Measurements from ENCODE around the gene FGF14.

FGF14 gene

GRCh38 chr13:101986316-101986715 lies 415.5 kb downstream of the FGF14 start:
- FAIRE-seq, result no peak
- DNase-seq (ENCODE audit: low spot score), result no peak

DNA sequence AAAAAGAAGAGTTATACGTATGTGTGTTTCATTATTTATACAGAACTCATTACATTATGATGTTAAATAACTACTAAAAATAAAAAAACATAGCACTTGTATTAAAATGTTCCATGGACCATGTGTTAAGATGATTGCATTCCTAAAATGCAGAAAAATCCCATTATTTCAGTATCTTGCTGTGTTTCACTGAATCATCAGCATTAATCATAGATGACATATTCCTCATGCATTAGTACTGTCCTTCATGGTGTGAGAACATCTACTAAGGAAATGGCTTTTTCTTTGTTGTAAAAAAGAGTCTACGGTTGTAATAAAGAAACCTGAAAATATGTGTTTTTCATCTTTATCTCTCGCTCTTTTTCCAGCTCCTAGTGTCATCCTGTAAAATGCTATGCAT lies 416.5 kb downstream of the FGF14 start:
- DNase-seq (ENCODE audit: low spot score) (no peak), FAIRE-seq (no peak)

- no peak for DNase-seq (ENCODE audit: low spot score)
- no peak for FAIRE-seq
Measured at GRCh38 chr13:101982903-101983302, 418.9 kb downstream of the FGF14 start.

DNA sequence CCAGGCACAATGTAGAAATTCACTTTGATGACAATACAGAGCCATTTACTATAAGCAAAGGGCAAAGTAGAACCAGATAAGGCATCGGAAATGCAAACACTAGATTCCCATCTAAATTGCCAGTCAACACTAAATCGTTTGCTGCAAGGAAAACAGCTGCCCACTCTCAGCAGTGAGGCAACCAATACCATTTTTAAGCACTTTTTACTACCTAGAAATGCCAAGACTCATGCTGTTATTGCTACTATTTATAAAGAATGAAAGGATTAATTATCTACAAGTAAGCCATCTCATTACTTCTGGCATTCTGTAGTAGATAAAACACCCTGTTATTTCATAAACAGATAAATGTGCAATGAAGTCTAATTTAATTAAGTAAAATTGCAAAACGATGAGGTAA lies 422.0 kb downstream of the FGF14 start:
- DNase-seq (ENCODE audit: low spot score) (no peak), FAIRE-seq (no peak)

DNA sequence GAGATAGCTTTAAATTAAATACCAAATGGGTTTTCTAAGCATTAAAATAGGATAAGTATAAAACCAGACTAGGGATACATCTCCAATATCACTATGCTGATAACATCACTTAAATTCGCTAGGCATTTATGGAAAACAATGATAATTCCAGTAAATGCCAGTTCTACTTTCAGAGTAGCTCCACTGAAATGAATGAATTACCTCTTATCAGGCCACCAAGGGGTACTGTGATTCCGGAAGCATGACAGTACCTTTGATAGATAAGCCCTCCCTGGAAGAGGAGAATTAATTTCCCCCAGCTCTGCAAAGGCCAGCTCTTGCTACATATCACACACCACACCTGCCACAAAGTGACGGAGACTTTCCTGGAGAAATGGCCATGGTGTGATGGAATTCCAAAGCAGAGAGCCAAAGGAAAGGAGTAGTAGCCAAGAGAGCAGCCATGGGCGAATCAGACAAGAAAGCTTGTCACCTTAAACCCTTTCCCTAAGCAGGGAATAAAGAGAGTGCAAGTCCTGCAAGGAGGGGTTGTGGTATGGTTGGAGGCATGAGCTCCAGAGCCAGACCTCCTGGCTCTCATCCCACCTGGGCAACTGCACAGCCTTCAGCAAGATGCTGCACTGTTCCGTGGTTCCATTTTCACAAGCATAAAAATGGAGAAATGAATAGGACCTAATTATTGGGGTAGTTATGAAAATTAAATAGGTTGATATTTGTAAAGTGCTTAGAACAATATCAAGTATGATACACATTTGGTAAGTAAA lies 423.1 kb downstream of the FGF14 start:
- DNase-seq (ENCODE audit: low spot score), result no peak

DNA sequence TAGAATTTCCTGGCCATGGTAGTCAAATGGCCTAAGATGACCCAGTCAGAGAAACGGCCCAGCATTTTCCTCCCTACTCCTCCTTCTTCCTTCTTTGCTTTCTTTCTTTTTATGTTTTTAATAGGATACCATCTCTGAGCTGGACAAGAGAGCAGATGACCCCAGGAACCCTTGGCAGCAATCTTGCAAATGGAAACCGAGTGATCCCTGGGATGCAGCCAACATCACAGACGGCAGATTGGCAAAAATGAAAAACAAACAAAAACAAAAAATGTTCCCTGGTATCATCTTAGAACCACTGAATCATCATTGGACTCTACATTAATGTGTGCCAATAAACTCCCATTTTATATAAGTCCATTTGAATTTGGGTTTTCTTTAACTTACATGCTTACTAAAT lies 424.4 kb downstream of the FGF14 start:
- FAIRE-seq (no peak), DNase-seq (ENCODE audit: low spot score) (no peak)

More for the DNA sequence above, 423.1 kb downstream of the FGF14 start:
- FAIRE-seq, result no peak

DNA sequence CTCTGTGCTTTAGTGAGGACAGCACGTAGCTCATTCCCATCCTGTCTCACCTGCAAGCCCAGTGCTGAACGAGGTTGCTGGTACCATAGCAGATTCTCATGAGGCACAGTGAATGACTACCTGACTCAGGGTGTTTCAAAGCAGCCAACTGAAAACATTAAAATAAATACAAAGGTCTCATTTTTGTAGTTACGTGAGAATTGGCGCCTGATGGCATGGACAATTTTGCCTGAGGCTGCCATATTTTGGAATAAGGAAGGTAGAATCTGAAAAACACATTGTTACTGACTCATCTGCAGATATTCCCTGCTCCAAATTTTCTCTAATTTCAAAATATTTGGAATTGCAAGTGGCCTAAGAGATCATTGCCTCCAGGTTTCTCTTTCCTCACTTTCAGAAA lies 429.7 kb downstream of the FGF14 start:
- DNase-seq (ENCODE audit: low spot score) (no peak), FAIRE-seq (no peak)

DNA sequence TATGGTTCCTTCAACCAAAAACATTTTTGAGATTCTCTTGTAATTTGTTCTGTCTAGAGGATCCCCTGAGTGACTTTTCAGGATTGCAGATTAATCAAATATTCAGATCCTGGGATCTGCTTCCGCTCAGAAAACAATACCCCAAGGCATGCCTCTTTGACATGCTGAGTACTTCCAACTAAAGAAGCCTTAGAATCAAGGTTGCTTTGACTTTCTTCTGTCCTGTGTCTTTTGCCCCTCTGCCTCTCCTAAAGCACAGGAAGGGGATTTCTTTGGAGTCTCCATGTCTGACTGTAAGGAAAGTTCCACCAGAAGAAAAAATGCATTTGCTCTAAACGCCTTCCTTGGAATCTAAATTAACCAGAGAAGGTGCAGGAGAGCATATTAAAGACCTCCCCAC lies 431.5 kb downstream of the FGF14 start:
- FAIRE-seq, result no peak

GRCh38 chr13:101967781-101968180 lies 434.1 kb downstream of the FGF14 start:
- FAIRE-seq (no peak), DNase-seq (ENCODE audit: low spot score) (no peak)

More for the DNA sequence above, 431.5 kb downstream of the FGF14 start:
- no peak for DNase-seq (ENCODE audit: low spot score)

- FAIRE-seq, result no peak
- no peak for DNase-seq (ENCODE audit: low spot score)
Measured at GRCh38 chr13:101967216-101967615, 434.6 kb downstream of the FGF14 start.

DNA sequence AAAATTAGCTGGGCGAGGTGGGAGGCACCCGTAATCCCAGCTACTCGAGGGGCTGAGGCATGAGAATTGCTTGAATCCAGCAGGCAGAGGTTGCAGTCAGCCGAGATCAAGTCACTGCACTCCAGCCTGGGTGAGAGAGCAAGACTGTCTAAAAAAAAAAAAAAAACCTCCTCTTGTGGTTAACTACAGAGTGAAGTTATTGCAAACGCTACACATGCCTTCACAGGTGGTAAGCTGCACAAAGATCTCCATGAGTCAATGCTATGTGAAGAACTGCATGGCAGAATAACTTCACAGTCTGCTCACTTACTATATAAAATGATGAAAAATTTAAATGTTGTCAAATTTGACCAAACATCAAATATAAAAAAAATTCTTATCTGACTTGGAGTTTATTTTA lies 436.8 kb downstream of the FGF14 start:
- DNase-seq (ENCODE audit: low spot score), result no peak
- no peak for FAIRE-seq

DNA sequence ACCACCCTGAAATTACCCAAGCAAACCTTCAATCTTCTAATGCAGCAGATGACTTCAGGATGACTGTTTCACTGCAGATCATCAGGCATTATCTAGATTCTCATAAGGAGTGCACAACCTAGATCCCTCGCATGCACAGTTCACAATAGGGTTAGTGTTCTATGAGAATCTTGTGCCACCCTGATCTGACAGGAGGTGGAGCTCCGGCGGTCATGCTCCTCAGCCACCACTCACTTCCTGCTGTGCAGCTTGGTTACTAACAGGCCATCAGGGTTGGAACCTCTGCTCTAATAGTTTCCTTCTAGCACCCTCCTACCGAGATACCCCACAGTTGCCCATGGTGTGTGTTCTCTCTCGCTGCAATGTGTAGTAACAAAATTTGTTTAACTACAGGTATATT lies 442.8 kb downstream of the FGF14 start:
- FAIRE-seq, result no peak
- no peak for DNase-seq (ENCODE audit: low spot score)

DNA sequence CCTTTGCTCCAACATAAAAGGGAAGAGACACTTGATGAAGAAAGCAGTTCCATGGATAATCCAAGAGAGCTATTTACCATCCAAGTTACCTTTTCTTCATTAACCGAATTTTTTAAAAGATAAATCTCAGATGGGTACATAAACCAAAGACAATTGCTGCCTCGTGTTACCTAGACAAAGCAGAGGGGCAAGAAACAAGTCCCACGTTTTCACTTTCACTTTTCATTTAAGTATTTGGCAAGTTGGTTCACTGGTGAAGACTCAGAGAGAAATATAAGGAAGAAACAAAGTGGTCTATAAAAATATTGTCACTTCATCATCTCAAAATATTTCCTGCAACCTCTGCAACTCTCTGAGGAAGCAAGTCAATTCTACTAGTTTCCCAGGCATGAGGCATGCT lies 446.1 kb downstream of the FGF14 start:
- FAIRE-seq, result no peak
- no peak for DNase-seq (ENCODE audit: low spot score)

- no peak for FAIRE-seq
Measured at GRCh38 chr13:101951114-101951513, 450.7 kb downstream of the FGF14 start.

DNA sequence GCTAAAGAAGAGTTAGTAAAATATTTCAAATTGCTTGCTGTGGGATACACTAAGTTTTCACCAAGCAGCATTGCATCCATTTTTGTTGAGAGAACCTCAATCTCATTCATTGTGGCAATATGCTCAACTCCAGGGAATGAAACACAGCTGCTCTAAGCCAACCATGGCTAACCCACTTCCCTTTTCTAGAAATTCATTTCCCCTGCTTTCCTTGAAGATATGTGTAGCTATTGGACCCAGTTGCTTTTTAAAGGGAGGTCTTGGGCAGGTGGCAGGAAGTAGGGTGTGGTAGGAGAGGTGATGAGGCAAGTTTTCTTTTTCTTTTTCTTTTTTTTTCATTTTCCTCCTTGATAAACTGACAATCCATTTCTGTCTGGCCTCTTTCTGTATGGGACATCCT lies 452.2 kb downstream of the FGF14 start:
- no peak for DNase-seq (ENCODE audit: low spot score)
- FAIRE-seq, result no peak

More at GRCh38 chr13:101951114-101951513, 450.7 kb downstream of the FGF14 start:
- no peak for DNase-seq (ENCODE audit: low spot score)

DNA sequence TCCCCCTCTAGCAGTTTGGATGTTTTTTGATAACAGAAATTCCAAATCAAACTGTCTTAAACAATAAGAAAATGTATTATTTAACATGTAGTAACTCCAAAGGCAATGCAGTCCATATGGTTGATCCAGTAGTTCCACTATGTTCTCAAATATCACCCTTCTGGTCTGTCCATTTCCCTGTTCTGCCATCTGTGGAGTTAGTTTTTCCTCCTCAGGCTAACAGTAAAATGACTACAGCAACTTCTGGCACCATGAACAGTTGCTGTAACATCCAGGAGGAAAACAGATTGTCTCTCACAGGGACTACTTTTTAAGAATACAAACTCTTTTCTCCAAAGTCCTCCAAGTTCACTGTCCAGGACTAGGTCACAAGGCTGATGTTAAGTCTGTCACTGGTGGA lies 455.4 kb downstream of the FGF14 start:
- no peak for FAIRE-seq
- DNase-seq (ENCODE audit: low spot score), result no peak

- FAIRE-seq (no peak), DNase-seq (ENCODE audit: low spot score) (no peak)
Measured at GRCh38 chr13:101945435-101945834, 456.4 kb downstream of the FGF14 start.

- no peak for DNase-seq (ENCODE audit: low spot score)
- FAIRE-seq, result no peak
Measured at GRCh38 chr13:101944521-101944920, 457.3 kb downstream of the FGF14 start.

DNA sequence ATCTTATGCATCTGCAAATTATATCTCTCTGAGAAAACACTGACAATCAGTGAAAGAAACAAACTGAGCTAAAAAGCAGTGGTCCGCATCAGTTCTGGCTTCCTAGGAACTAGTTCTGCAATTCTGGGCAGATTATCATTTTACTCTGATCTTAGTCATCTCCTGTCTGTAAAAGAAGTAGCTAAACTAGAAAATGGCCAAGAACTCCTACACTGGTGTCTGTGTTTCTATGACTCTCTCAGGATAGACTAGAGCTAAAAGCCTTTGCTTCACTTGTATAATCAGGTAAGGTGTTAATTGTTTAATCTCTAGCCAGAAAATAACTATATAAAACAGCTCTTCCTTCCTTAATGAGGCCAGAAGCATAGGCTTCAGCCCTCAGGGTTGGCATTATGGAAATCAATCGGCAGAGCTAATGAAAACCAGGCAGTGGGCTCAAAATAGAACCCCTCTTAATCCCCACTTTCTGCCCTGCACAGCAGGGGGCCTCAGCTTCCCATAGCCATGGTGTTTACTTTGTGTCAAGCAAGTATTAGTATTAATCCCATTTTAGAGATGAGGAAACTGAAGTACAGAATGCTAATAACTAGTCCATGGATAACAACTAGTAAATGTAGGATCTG lies 459.2 kb downstream of the FGF14 start:
- no peak for FAIRE-seq
- DNase-seq (ENCODE audit: low spot score), result no peak

- FAIRE-seq, result no peak
Measured at GRCh38 chr13:101942038-101942437, 459.8 kb downstream of the FGF14 start.

DNA sequence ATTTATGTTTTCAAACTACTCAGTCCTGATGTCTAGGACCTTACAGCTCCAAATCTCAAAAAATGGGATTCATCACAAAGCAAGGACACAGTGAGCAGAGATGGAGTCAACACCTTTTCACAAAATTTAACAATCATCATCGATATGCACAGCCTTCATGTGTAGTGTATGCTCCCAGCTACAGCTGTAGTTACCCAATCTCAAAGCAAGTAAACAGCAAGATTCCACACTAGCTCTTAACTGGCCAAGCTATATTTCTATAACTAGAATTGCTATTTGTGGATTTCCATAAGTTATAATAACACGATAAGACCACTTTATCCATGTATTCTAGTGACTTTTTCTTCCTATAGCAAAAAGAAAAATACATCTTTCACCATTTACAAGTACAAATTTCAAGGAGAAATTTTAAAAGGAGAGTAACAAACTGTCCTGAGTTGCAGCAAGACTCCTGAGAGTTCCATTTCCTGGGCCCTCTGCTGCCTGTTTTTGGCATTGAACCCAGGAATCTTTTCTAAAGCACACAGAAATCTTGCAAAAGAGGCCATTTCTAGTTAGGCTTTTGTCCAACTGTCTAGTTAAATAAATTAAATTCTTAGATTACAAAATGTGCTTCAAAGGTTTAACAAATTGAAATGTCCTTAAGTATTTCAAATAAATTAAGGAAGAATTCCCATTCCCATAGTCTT lies 460.6 kb downstream of the FGF14 start:
- FAIRE-seq (no peak), DNase-seq (ENCODE audit: low spot score) (no peak)

More at GRCh38 chr13:101942038-101942437, 459.8 kb downstream of the FGF14 start:
- no peak for DNase-seq (ENCODE audit: low spot score)

DNA sequence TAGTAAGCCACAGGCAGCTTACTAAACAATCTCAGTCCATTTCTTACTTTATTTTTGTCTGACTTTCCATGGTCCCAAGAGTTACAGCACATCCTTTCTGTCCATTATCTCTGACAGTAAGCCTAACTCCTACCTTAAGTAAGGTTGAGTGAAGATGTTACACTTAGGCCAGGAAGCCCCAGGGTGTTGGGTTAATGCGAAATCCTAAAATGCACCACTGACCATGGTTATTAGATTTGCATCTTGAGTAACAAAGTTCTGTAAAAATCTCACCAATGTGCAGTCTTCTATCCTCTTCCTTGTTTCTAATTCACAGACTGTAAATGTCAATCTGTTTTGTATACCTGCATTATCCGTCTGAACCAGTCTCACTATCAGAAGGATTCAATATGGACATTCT lies 462.5 kb downstream of the FGF14 start:
- DNase-seq (ENCODE audit: low spot score) (no peak), FAIRE-seq (no peak)

DNA sequence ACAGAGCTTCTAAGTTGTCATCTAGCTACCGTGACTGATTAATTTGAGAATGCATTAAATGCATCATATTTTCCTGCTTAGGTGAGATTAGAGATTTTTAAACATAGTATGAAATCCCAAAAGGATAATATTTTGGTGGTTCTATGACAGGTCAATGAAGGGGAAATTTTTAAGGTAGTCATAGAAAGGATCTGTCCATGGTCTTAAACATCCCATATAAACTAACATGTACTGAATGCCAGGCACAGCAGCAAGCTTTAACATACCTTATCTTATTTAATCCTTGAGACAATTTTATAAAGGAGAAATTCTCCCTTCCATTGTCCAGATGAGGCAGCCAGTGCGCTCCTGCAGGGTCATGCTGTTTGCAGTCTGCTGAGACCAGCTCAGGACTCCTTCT lies 466.0 kb downstream of the FGF14 start:
- DNase-seq (ENCODE audit: low spot score) (no peak), FAIRE-seq (no peak)
